Stimulated activated CD4-positive, alpha-beta T cell treated with anti-CD3 and anti-CD28 coated beads, TNF-alpha, amount 100 ng/mL, for 1 hour (primary cell): ENCODE measurements around the gene PPFIA3.
A peak's percentile ranks its signal among the peaks of the same experiment; 100 is the strongest.
"Not testable (repeated sequence)": the region's sequence is repeated elsewhere in the genome, so short reads cannot be mapped to it uniquely, and the experiment has no call there.

Experiments used
- DNase-seq, 3 donors: peaks; one replicate each; pipeline ENCODE4 v3.0.0-alpha.2; 2020; ENCODE audit warnings: low read depth in 3 of 3, low spot score in 1 of 3

PPFIA3 gene

DNA sequence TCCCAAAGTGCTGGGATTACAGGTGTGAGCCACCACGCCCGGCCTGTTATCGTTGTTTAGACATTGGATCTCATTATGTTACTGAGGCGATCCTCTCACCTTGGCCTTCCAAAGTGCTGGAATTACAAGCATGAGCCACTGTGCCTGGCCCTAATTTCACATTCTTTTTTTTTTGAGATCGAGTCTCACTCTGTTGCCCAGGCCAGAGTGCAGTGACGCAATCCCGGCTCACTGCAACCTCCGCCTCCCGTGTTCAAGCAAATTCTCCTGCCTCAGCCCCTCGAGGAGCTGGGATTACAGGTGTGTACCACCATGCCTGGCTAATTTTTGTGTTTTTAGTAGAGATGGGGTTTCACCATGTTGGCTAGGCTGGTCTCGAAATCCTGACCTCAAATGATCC, 3.9 kb downstream of the PPFIA3 start:
- DNase-seq, result not testable (repeated sequence)

- no peak for DNase-seq
Measured at GRCh38 chr19:49125025-49125731, 5.8 kb downstream of the PPFIA3 start.

DNA sequence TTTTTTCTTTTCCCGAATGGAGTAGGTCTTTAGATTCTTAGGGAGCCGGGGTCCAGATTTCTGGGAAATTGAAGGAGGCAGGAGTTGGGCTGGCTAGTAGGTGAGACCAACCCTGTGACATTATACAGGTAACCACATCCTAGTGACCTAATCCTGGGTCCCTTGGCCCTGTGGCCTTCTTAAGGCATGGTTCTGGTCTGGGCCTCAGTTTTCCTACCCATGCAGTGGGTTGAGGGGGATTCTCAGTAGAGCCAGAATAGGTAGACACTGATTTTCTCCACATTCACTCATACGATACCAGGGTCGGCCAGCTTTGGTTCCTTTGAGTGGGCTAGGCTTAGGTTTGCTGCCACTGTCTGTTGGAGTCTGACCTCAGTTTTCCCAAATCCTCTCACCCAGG, 7.2 kb downstream of the PPFIA3 start:
- DNase-seq, result no peak

- not testable (repeated sequence) for DNase-seq
Measured at GRCh38 chr19:49127225-49127624, 7.9 kb downstream of the PPFIA3 start.

GRCh38 chr19:49127674-49128544, 8.6 kb downstream of the PPFIA3 start:
- peak; percentile 87 to 93 (median 87) for DNase-seq

DNA sequence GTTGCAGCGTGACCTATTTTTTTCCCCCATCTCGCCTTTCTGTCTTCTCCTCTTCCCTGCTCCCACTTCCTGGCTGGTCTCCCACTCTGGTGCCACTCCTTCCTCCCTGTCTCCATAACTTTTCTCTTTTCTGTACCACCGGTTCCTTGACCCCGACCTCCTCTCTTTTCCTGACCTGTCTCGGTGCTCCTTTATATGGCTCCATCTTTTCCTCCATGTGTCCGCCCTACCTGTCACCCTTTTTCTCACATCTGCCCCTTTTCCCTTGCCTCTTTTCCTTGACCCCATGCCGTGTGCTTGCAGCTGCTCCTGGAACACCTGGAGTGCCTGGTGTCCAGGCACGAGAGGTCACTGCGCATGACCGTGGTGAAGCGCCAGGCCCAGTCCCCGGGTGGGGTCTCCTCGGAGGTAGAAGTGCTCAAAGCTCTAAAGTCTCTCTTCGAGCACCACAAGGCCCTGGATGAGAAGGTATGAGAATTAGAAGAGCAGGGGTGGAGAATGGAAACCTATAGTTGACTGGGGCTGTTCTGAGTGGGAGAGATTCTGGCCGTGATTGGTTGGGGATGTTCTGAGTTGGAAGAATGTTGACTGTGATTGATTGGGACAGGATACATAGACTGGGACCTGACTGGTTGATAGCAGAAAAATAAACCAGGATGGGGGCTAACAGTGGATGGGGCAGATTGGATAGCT, 9.3 kb downstream of the PPFIA3 start:
- DNase-seq, result no peak

DNA sequence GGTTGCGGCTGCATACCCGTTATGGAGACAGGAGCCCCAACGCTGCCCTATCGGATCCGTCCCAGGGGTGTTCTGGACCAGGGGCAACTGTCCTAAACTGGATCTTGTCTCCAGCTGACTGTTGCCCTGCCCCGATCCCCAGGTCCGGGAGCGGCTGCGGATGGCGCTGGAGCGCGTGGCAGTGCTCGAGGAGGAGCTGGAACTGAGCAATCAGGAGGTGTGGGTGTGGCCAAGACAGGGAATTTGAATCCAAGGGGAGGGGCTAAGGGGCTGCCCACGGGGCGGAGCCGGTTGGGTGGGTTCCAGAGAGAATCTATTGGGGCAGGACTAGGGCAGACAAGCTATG, 9.9 kb downstream of the PPFIA3 start:
- no peak for DNase-seq

- no peak for DNase-seq
Measured at GRCh38 chr19:49130325-49130724, 11.0 kb downstream of the PPFIA3 start.

DNA sequence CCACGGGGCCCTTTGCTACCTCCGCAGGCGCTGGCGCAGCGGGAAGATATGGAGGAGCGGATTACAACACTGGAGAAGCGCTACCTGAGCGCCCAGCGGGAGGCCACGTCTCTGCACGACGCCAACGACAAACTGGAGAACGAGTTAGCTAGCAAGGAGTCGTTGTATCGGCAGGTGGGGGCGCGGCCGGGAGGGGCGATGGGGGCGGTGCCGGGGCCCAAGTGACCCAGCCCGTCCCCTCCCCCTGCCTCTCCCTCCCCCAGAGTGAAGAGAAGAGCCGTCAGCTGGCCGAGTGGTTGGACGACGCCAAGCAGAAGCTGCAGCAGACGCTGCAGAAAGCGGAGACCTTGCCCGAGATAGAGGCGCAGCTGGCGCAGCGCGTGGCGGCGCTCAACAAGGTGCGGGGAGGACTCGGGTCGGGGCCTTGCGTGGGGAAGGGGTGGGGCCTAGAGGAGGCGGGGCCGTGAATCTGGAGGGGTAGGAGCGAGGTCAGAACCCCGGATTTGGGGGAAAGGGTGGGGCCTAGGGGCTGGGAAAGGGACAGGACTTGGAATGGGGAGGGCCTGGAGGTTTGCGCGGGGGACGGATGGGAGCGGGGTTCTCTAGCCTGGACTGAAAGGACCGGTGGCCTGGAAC, 13.7 kb downstream of the PPFIA3 start:
- no peak for DNase-seq

- DNase-seq, result no peak
Measured at GRCh38 chr19:49133621-49134454, 14.5 kb downstream of the PPFIA3 start.

DNA sequence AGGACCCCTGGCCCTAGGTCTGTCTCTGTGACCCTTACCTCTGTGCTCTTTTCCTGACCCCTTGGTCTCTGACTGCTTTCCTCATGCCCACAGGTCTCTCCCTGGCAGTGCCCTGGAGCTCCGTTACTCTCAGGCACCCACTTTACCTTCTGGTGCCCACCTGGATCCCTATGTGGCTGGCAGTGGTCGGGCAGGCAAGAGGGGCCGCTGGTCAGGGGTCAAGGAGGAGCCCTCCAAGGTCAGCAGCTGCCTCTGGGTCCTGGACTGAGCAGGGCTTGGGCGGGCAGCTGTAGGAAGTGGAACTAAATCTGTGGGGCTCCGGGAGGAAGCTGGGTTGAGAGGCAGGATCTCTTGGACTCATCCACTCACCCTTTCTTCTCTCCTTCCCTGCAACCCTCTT, 16.3 kb downstream of the PPFIA3 start:
- no peak for DNase-seq

GRCh38 chr19:49136771-49137171, 17.4 kb downstream of the PPFIA3 start:
- DNase-seq, result no peak

DNA sequence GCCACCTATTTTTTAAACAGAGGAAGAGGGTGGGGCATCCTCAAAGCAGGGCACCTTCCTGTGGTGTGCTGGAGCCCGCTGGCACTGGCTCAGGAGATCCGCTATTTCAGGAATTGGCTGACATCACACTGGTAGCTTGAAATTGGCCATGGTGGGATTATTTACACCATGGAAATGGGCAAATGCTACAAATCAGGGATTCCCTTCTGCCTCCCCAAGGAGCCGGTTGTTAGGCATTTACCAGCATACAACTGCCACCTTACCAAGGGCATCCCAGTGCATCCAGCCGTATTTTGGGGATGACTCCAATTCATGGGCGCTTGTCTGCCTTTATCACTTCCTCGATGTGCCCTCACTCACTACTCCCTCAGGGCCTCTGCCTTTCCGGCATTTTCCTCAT, 21.6 kb downstream of the PPFIA3 start:
- no peak for DNase-seq

DNA sequence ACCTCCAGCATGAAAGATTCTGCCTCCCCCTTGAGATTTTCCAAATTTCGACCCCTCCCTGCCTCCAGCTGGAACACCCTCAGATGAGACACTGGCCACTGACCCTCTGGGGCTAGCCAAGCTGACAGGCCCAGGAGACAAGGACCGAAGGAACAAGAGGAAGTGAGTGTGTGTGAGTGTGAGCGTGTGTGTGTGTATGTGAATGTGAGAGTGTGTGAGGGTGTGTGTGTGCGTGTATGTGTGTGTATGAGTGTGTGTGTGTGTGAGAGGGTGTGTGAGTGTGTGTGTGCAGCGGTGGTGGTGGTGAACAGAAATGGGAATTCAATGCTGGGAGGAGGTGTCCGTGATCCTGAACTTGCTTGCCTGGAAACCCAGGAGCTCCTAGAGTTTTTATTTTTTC, 22.0 kb downstream of the PPFIA3 start:
- DNase-seq, result no peak

- peak in 1 of 3 donors; percentile 45 for DNase-seq
Measured at GRCh38 chr19:49142866-49143335, 23.6 kb downstream of the PPFIA3 start.

DNA sequence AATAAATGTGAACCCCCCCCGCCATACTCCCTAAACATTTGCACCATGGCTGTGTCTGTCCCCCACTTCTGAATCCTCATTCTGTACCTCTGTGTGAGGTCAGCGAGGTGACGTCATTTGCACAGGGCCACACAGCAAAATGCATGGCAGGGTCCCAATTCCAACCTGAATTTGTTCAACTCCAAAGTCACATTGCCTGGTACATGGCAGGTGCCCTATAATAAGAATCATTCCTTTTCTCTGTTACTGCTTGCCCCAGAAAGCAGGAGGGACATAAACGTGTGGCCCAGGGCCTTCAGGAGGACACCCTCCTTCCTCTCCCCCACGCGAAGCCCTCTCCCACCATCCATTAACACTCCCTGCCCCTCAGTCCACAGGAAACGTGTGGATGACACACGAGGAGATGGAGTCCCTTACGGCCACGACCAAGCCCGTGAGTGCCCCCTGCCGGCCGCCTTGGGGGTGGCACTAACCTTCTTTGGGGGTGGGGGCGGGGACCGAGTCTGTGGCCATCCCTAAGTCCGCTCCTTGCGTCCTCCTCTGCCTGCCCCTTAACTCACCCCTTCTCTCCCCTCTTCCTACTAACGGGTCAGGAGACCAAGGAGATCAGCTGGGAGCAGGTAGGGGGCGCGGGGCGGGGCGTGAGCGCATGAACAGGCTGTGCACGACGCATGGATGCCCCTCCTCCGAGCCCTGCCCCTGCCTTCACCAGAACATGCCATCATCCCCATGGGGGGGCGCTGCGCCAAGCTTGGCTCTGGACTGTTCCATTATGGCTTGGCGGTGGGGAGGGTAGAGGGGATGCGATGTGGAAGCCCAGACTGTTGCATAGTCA, 26.4 kb downstream of the PPFIA3 start:
- peak in 2 of 3 donors; percentile 51 to 82 for DNase-seq

DNA sequence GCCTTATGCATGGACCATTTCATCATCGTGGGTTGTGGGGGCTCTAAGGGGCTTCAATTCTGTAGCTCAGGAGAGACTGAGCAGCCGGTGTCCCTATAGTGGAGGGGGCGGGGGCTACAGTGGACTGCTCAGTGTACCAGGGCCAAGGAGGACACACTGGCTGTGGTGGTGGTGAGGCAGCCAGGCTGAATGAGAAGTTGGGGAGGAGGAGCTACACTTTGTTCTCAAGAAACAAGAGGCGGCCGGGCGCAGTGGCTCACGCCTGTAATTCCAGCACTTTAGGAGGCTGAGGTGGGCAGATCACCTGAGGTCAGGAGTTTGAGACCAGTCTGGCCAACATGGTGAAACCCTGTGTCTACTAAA, 27.0 kb downstream of the PPFIA3 start:
- DNase-seq, result not testable (repeated sequence)

GRCh38 chr19:49148044-49148682, 28.8 kb downstream of the PPFIA3 start:
- no peak for DNase-seq
